Osteocyte (in vitro differentiated cells): ENCODE data around the gene IBTK. TPM values are rescaled to one million over a fixed set of nuclear protein-coding genes. Genes with fewer than 3 reads are reported as not detected.
A peak's percentile ranks its signal among the peaks of the same experiment; 100 is the strongest.

Source experiments
- DNase-seq: peaks from one replicate; pipeline ENCODE4 v3.0.0; 2021; ENCODE audit warnings: mixed read lengths; ENCODE audit not compliant: unreplicated experiment; ENCODE audit errors: extremely low spot score
- H3K27ac Mint-ChIP-seq: one replicate; pipeline ENCODE4 v1.8.0; 2021; ENCODE audit warnings: mild to moderate bottlenecking, mixed read lengths; ENCODE audit not compliant: unreplicated experiment
- H3K27me3 Mint-ChIP-seq: one replicate; pipeline ENCODE4 v1.8.0; 2021; ENCODE audit warnings: mixed read lengths; ENCODE audit not compliant: unreplicated experiment
- H3K36me3 Mint-ChIP-seq: one replicate; pipeline ENCODE4 v1.8.0; 2021; ENCODE audit warnings: mixed read lengths; ENCODE audit not compliant: unreplicated experiment
- H3K4me1 Mint-ChIP-seq: one replicate; pipeline ENCODE4 v1.8.0; 2021; ENCODE audit warnings: mixed read lengths; ENCODE audit not compliant: unreplicated experiment
- H3K4me3 Mint-ChIP-seq: one replicate; pipeline ENCODE4 v1.8.0; 2021; ENCODE audit warnings: mild to moderate bottlenecking, moderate library complexity, mixed read lengths; ENCODE audit not compliant: unreplicated experiment
- H3K9me3 Mint-ChIP-seq: one replicate; pipeline ENCODE4 v1.8.0; 2021; ENCODE audit warnings: mixed read lengths; ENCODE audit not compliant: unreplicated experiment
- CTCF ChIP-seq: fragments of 200-600 bp; sonication (generic); IDR thresholded peaks from 2 replicates; pipeline ENCODE4 v1.5.0; 2021; ENCODE audit warnings: antibody characterized with exemption, mild to moderate bottlenecking, moderate library complexity
- total RNA-seq: library from RNA; stranded (reverse); gene quantifications from 2 replicates; pipeline ENCODE4 v1.2.1, GENCODE V29; 2021

The IBTK gene
- total RNA-seq, 1 donor from 2014 or later: 28.0 TPM

- Mint-ChIP-seq H3K4me1 (no peaks in the 10 kb centered on the region), H3K9me3 (no peaks in the 10 kb centered on the region), H3K36me3 (no peaks in the 10 kb centered on the region), H3K27me3 (peaks cover 56% of the 10 kb centered on the region), H3K4me3 (no peak overlapping the region), H3K27ac (no peak overlapping the region)
- TF ChIP-seq CTCF: no peak
- DNase-seq: no peak
Observed at GRCh38 chr6:82275686-82276085, 28.1 kb upstream of the IBTK start.

- peaks cover 52% of the 10 kb centered on the region for H3K27me3 Mint-ChIP-seq
- H3K4me1 Mint-ChIP-seq: no peaks in the 10 kb centered on the region
- H3K4me3 Mint-ChIP-seq: no peak overlapping the region
- no peaks in the 10 kb centered on the region for H3K9me3 Mint-ChIP-seq
- no peak overlapping the region for H3K27ac Mint-ChIP-seq
- no peak for DNase-seq
- no peak for TF ChIP-seq CTCF
- H3K36me3 Mint-ChIP-seq: no peaks in the 10 kb centered on the region
Observed at GRCh38 chr6:82273295-82273694, 25.8 kb upstream of the IBTK start.

GRCh38 chr6:82270881-82271635, 23.5 kb upstream of the IBTK start:
- peak; percentile 78 for TF ChIP-seq CTCF
- Mint-ChIP-seq H3K4me3 (no peak overlapping the region), H3K27me3 (peaks cover 56% of the 10 kb centered on the region), H3K4me1 (no peaks in the 10 kb centered on the region), H3K9me3 (no peaks in the 10 kb centered on the region), H3K36me3 (no peaks in the 10 kb centered on the region), H3K27ac (no peak overlapping the region)
- no peak for DNase-seq

GRCh38 chr6:82268301-82268846, 20.8 kb upstream of the IBTK start:
- Mint-ChIP-seq H3K27ac (no peak overlapping the region), H3K36me3 (no peaks in the 10 kb centered on the region), H3K4me1 (no peaks in the 10 kb centered on the region), H3K27me3 (peaks cover 59% of the 10 kb centered on the region), H3K4me3 (no peak overlapping the region), H3K9me3 (no peaks in the 10 kb centered on the region)
- no peak for DNase-seq
- TF ChIP-seq CTCF: no peak

GRCh38 chr6:82264824-82265223, 17.3 kb upstream of the IBTK start:
- no peak overlapping the region for H3K27ac Mint-ChIP-seq
- no peaks in the 10 kb centered on the region for H3K9me3 Mint-ChIP-seq
- peaks cover 53% of the 10 kb centered on the region for H3K27me3 Mint-ChIP-seq
- H3K4me3 Mint-ChIP-seq: no peak overlapping the region
- peaks cover 5% of the 10 kb centered on the region for H3K4me1 Mint-ChIP-seq
- H3K36me3 Mint-ChIP-seq: no peaks in the 10 kb centered on the region
- DNase-seq: no peak
- no peak for TF ChIP-seq CTCF
